Measurements from ENCODE around the gene C1orf159.
A peak's percentile ranks its signal among the peaks of the same experiment; 100 is the strongest.

Gene C1orf159

DNA sequence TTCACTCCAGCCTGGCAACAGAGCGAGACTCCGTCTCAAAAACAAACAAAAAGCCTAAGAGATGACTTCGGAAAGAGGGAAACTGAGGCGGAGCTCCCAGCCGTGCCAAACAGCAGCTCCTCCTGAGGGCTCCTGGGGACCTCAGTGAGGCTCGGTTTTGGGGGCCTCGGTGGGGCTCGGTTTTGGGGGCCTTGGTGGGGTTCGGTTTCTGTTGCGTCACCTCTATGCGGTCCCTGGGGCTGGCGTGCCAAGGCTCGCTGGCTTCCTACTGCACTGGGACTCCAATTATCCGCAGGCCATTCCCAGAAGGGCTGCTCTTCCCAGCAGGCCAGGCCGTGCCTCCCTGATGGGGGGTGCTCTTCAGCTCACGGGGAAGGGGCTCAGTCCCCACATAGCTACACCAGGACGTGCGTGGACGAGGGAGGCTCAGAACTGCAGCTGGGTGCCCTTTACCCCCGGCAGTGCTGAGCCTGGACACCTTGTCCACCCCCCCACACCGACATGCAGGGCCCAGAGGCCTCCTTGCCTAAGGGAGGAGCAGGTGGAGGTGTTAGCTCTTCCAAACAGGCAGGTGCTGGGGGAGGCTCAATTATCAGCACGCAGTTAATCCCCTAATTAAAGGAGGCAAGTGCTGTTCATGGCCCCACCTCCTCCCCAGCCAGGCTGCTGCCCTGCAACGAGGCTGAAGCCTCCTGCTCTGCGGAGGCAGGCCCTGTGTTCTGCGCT, 5.1 kb upstream of the C1orf159 start:
- DNase-seq, result no peak
- TF ChIP-seq GATA1 (IDR thresholded peaks at IDR 0.05; ENCODE audit: low read depth, low read length) (no peak), POLR2A (IDR thresholded peaks at IDR 0.05; ENCODE audit: low read length) (no peak)

DNA sequence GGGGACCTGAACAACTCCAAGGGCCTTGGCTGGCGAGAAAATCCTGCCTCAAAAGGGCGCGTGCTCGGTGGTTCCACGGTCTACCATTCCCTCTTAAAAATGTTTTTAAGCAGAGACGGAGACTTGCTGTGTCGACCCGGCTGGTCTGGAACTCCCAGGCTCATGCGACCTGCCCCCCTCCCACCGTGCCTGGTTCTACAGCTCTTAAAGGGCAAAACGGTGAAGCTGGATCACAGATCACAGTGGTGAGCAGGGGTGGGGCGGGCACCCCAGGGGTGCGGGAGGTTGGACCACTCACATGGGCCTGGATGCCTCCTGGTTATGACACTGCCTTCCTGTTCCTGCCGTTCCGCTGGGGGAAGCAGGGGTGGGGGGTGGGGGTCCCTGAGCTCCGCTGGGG, 4.2 kb upstream of the C1orf159 start:
- no peak for TF ChIP-seq GATA1 (IDR thresholded peaks at IDR 0.05; ENCODE audit: low read depth, low read length)
- TF ChIP-seq POLR2A (IDR thresholded peaks at IDR 0.05; ENCODE audit: low read length), result no peak

GRCh38 chr1:1119272-1119890, 3.5 kb upstream of the C1orf159 start:
- no peak for DNase-seq
- TF ChIP-seq POLR2A (IDR thresholded peaks at IDR 0.05; ENCODE audit: low read length) (no peak), GATA1 (IDR thresholded peaks at IDR 0.05; ENCODE audit: low read depth, low read length) (no peak)

More for the DNA sequence above, 4.2 kb upstream of the C1orf159 start:
- DNase-seq, result no peak

- no peak for DNase-seq
These were observed 3.0 kb upstream of the C1orf159 start for GRCh38 chr1:1118876-1119220.

GRCh38 chr1:1118011-1118875, 2.4 kb upstream of the C1orf159 start:
- no peak for DNase-seq
- TF ChIP-seq GATA1 (IDR thresholded peaks at IDR 0.05; ENCODE audit: low read depth, low read length) (no peak), POLR2A (IDR thresholded peaks at IDR 0.05; ENCODE audit: low read length) (no peak)

More at GRCh38 chr1:1118876-1119220, 3.0 kb upstream of the C1orf159 start:
- TF ChIP-seq POLR2A (IDR thresholded peaks at IDR 0.05; ENCODE audit: low read length) (no peak), GATA1 (IDR thresholded peaks at IDR 0.05; ENCODE audit: low read depth, low read length) (no peak)

DNA sequence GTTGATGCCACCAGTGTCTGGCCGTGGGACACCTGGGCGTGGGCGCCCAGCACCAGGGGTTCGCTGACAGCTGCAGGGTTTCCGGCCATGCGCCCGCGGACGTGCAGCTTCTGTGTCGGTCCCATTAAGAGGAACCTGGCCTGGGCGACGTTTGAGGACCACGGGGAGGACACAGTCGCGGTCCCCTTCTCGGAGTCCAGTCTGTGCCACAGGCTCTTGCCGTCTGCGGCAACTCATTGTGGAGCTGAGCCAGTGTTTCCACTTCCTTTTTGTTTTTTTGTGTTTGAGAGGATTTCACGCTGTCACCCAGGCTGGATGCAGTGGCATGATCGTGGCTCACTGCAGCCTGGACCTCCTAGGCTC, 1.6 kb upstream of the C1orf159 start:
- TF ChIP-seq POLR2A (IDR thresholded peaks at IDR 0.05; ENCODE audit: low read length), result no peak
- no peak for TF ChIP-seq GATA1 (IDR thresholded peaks at IDR 0.05; ENCODE audit: low read depth, low read length)
- DNase-seq, result no peak

GRCh38 chr1:1116701-1117468, 996 bp upstream of the C1orf159 start:
- peak; percentile 45 to 51 for DNase-seq
- no peak for TF ChIP-seq GATA1 (IDR thresholded peaks at IDR 0.05; ENCODE audit: low read depth, low read length)

GRCh38 chr1:1115136-1115785, 628 bp downstream of the C1orf159 start:
- DNase-seq, result peak in 1 of 2 experiments; percentile 22
- TF ChIP-seq GATA1 (IDR thresholded peaks at IDR 0.05; ENCODE audit: low read depth, low read length) (no peak), POLR2A (IDR thresholded peaks at IDR 0.05; ENCODE audit: low read length) (no peak)

DNA sequence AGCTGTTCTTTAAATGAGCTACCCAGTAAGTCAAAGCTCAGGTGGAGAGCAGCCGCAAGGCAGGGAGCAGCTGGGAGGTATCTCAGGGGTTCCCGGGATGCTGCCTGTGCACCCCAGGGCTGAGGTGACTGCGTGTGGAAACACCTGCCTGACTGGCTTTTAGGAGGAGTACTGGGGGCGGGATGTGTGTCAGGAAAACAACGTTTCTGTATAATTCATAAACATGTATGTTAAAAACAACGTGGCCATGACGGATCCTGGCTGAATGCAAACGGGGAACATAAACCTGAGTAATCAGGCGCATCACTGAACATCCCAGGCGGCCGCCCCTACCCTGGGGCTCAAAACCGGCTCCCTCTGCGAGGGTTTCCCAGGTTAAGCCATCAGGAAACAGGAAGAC, 1.5 kb downstream of the C1orf159 start:
- TF ChIP-seq GATA1 (IDR thresholded peaks at IDR 0.05; ENCODE audit: low read depth, low read length), result no peak
- TF ChIP-seq POLR2A (IDR thresholded peaks at IDR 0.05; ENCODE audit: low read length), result no peak
- DNase-seq, result no peak

GRCh38 chr1:1112237-1112985, 3.5 kb downstream of the C1orf159 start:
- no peak for DNase-seq
- TF ChIP-seq POLR2A (IDR thresholded peaks at IDR 0.05; ENCODE audit: low read length), result no peak
- TF ChIP-seq GATA1 (IDR thresholded peaks at IDR 0.05; ENCODE audit: low read depth, low read length), result no peak

- no peak for TF ChIP-seq GATA1 (IDR thresholded peaks at IDR 0.05; ENCODE audit: low read depth, low read length)
- no peak for DNase-seq
These were observed 4.2 kb downstream of the C1orf159 start for GRCh38 chr1:1111516-1112236.

DNA sequence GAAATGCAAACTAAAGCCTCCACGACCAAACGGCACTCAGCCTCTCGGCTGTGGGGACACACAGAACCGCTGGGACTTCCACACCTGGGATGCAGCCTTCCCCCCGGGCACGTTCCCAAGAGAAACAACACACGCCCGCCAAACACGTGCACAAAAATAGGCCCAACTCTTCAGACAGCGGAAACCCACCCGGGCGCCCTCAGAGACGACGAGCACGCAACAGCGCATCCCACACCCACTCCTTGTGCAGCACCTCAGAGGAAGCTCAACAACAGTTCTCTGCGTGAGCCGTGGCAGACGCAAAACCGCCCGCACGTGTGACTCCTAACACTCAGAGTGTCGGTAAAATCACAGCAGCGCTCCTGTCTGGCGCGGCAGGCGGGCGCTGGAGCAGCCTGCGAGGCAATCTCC, 5.3 kb downstream of the C1orf159 start:
- DNase-seq, result no peak
- TF ChIP-seq GATA1 (IDR thresholded peaks at IDR 0.05; ENCODE audit: low read depth, low read length) (no peak), POLR2A (IDR thresholded peaks at IDR 0.05; ENCODE audit: low read length) (no peak)

Measured in erythroblast (primary cell).